ENCODE measurements around the gene NPAS2.

Gene NPAS2

GRCh38 chr2:100819370-100820272 lies at the start of gene NPAS2:
TSS of gene NPAS2 (plus strand) at chr2:100820139. CDS start at chr2:100904755, 84,616 bp downstream.
- FAIRE-seq (no peak), DNase-seq (ENCODE audit: insufficient read length, low spot score) (peak; percentile 24)

GRCh38 chr2:100771125-100771524 lies 48.8 kb upstream of the NPAS2 start:
- DNase-seq (ENCODE audit: insufficient read length, low spot score): no peak
- no peak for FAIRE-seq

- FAIRE-seq: no peak
- DNase-seq (ENCODE audit: insufficient read length, low spot score): no peak
Observed at GRCh38 chr2:100773538-100773937, 46.4 kb upstream of the NPAS2 start.

GRCh38 chr2:100776445-100776844 lies 43.5 kb upstream of the NPAS2 start:
- DNase-seq (ENCODE audit: insufficient read length, low spot score) (no peak), FAIRE-seq (no peak)

GRCh38 chr2:100778637-100779450 lies 41.1 kb upstream of the NPAS2 start:
- FAIRE-seq: no peak
- DNase-seq (ENCODE audit: insufficient read length, low spot score): no peak

GRCh38 chr2:100779908-100780202 lies 40.1 kb upstream of the NPAS2 start:
- DNase-seq (ENCODE audit: insufficient read length, low spot score) (no peak), FAIRE-seq (no peak)

- DNase-seq (ENCODE audit: insufficient read length, low spot score) (peak; percentile 44), FAIRE-seq (peak; percentile 13)
Observed at GRCh38 chr2:100780203-100781008, 39.5 kb upstream of the NPAS2 start.

- no peak for DNase-seq (ENCODE audit: insufficient read length, low spot score)
- no peak for FAIRE-seq
Observed at GRCh38 chr2:100781009-100781325, 39.0 kb upstream of the NPAS2 start.

- DNase-seq (ENCODE audit: insufficient read length, low spot score) (no peak), FAIRE-seq (no peak)
Observed at GRCh38 chr2:100781523-100782379, 38.2 kb upstream of the NPAS2 start.

- no peak for FAIRE-seq
- DNase-seq (ENCODE audit: insufficient read length, low spot score): no peak
Observed at GRCh38 chr2:100782380-100782878, 37.5 kb upstream of the NPAS2 start.

GRCh38 chr2:100783987-100784386 lies 36.0 kb upstream of the NPAS2 start:
- no peak for DNase-seq (ENCODE audit: insufficient read length, low spot score)
- no peak for FAIRE-seq

GRCh38 chr2:100784681-100785080 lies 35.3 kb upstream of the NPAS2 start:
- no peak for FAIRE-seq
- no peak for DNase-seq (ENCODE audit: insufficient read length, low spot score)

- no peak for DNase-seq (ENCODE audit: insufficient read length, low spot score)
- no peak for FAIRE-seq
Observed at GRCh38 chr2:100785626-100786296, 34.2 kb upstream of the NPAS2 start.

GRCh38 chr2:100786297-100786658 lies 33.7 kb upstream of the NPAS2 start:
- DNase-seq (ENCODE audit: insufficient read length, low spot score): peak; percentile 67
- no peak for FAIRE-seq

GRCh38 chr2:100786985-100787384 lies 33.0 kb upstream of the NPAS2 start:
- no peak for FAIRE-seq

GRCh38 chr2:100789361-100789760 lies 30.6 kb upstream of the NPAS2 start:
- no peak for DNase-seq (ENCODE audit: insufficient read length, low spot score)
- no peak for FAIRE-seq

More at GRCh38 chr2:100786985-100787384, 33.0 kb upstream of the NPAS2 start:
- DNase-seq (ENCODE audit: insufficient read length, low spot score): no peak

- DNase-seq (ENCODE audit: insufficient read length, low spot score) (no peak), FAIRE-seq (no peak)
Observed at GRCh38 chr2:100791294-100791935, 28.5 kb upstream of the NPAS2 start.

GRCh38 chr2:100791936-100792308 lies 28.0 kb upstream of the NPAS2 start:
- FAIRE-seq (no peak), DNase-seq (ENCODE audit: insufficient read length, low spot score) (no peak)

- FAIRE-seq (no peak), DNase-seq (ENCODE audit: insufficient read length, low spot score) (no peak)
Observed at GRCh38 chr2:100793220-100793619, 26.7 kb upstream of the NPAS2 start.

Measured in HTR-8/SVneo (cell line).